ENCODE measurements around the gene TOP3B. TPM values are rescaled to one million over a fixed set of nuclear protein-coding genes. Genes with fewer than 3 reads are reported as not detected.

TOP3B gene
- total and polyA plus RNA-seq, 9 of the 15 experiments (the other 6 are each of a cell fraction or from before 2014, with no cell fraction given), result 3.0 to 188 (median 112) TPM

DNA sequence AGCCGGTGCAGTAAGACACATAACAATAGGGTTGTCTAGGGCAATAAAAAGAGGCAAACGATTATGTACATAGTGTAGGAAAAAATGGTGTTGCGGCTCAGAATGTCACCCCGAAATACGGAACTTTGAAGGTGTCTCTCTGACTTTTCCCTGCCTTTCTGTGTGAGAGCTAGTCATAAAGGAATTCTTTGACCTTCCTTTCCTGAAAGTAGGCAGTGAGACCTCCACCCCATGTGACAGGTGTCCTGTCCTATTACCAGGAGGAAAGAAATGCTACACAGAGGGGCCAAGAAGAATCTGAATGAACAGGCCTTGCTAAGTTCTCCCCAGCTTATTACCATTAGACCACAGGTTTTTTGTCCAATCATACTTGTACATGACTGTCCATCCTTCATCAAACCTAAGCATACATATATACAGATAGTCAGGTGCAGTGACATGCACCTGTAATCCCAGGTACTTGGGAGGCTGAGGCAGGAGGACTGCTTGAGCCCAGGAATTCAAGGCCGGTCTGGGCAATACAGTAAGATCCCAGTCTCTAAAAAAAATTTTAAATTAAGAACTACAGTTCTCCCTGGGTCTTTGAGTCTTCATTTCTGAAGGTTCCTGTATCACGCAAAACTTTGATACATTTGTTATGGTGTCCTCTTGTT, 16.1 kb upstream of the TOP3B start (continued):
- TF ChIP-seq, protein P1, sequence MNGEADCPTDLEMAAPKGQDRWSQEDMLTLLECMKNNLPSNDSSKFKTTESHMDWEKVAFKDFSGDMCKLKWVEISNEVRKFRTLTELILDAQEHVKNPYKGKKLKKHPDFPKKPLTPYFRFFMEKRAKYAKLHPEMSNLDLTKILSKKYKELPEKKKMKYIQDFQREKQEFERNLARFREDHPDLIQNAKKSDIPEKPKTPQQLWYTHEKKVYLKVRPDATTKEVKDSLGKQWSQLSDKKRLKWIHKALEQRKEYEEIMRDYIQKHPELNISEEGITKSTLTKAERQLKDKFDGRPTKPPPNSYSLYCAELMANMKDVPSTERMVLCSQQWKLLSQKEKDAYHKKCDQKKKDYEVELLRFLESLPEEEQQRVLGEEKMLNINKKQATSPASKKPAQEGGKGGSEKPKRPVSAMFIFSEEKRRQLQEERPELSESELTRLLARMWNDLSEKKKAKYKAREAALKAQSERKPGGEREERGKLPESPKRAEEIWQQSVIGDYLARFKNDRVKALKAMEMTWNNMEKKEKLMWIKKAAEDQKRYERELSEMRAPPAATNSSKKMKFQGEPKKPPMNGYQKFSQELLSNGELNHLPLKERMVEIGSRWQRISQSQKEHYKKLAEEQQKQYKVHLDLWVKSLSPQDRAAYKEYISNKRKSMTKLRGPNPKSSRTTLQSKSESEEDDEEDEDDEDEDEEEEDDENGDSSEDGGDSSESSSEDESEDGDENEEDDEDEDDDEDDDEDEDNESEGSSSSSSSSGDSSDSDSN (IDR thresholded peaks at IDR 0.05; ENCODE audit: borderline replicate concordance in 1 of 2, low read depth in 2 of 2, low read length in 2 of 2), result no peak
- TF ChIP-seq COPS2 (conservative IDR thresholded peaks at IDR 0.05) (no peak), FUS (optimal IDR thresholded peaks at IDR 0.05; ENCODE audit: low read depth, low read length) (no peak), KLF16 (IDR thresholded peaks at IDR 0.05) (no peak), TAF15 (IDR thresholded peaks at IDR 0.05; ENCODE audit: low read depth, low read length) (no peak), SAFB (IDR thresholded peaks at IDR 0.05; ENCODE audit: borderline replicate concordance, low read depth, low read length) (no peak), ETS2 (tag; IDR thresholded peaks at IDR 0.05; ENCODE audit: borderline replicate concordance, poor library complexity, severe bottlenecking) (no peak), RBM25 (IDR thresholded peaks at IDR 0.05; ENCODE audit: low read depth, low read length, severe bottlenecking) (peak; percentile 38), ZNF212 (CRISPR knock-in tag; IDR thresholded peaks at IDR 0.05) (no peak)
- TF ChIP-seq, protein P2, sequence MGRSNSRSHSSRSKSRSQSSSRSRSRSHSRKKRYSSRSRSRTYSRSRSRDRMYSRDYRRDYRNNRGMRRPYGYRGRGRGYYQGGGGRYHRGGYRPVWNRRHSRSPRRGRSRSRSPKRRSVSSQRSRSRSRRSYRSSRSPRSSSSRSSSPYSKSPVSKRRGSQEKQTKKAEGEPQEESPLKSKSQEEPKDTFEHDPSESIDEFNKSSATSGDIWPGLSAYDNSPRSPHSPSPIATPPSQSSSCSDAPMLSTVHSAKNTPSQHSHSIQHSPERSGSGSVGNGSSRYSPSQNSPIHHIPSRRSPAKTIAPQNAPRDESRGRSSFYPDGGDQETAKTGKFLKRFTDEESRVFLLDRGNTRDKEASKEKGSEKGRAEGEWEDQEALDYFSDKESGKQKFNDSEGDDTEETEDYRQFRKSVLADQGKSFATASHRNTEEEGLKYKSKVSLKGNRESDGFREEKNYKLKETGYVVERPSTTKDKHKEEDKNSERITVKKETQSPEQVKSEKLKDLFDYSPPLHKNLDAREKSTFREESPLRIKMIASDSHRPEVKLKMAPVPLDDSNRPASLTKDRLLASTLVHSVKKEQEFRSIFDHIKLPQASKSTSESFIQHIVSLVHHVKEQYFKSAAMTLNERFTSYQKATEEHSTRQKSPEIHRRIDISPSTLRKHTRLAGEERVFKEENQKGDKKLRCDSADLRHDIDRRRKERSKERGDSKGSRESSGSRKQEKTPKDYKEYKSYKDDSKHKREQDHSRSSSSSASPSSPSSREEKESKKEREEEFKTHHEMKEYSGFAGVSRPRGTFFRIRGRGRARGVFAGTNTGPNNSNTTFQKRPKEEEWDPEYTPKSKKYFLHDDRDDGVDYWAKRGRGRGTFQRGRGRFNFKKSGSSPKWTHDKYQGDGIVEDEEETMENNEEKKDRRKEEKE (IDR thresholded peaks at IDR 0.05; ENCODE audit: borderline replicate concordance in 1 of 2, control insufficient read depth in 1 of 2, low read depth in 2 of 2, low read length in 1 of 2), result no peak
- TF ChIP-seq, protein P3, sequence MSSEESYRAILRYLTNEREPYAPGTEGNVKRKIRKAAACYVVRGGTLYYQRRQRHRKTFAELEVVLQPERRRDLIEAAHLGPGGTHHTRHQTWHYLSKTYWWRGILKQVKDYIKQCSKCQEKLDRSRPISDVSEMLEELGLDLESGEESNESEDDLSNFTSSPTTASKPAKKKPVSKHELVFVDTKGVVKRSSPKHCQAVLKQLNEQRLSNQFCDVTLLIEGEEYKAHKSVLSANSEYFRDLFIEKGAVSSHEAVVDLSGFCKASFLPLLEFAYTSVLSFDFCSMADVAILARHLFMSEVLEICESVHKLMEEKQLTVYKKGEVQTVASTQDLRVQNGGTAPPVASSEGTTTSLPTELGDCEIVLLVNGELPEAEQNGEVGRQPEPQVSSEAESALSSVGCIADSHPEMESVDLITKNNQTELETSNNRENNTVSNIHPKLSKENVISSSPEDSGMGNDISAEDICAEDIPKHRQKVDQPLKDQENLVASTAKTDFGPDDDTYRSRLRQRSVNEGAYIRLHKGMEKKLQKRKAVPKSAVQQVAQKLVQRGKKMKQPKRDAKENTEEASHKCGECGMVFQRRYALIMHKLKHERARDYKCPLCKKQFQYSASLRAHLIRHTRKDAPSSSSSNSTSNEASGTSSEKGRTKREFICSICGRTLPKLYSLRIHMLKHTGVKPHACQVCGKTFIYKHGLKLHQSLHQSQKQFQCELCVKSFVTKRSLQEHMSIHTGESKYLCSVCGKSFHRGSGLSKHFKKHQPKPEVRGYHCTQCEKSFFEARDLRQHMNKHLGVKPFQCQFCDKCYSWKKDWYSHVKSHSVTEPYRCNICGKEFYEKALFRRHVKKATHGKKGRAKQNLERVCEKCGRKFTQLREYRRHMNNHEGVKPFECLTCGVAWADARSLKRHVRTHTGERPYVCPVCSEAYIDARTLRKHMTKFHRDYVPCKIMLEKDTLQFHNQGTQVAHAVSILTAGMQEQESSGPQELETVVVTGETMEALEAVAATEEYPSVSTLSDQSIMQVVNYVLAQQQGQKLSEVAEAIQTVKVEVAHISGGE (CRISPR knock-in tag; IDR thresholded peaks at IDR 0.05), result no peak
- TF ChIP-seq, protein P4, sequence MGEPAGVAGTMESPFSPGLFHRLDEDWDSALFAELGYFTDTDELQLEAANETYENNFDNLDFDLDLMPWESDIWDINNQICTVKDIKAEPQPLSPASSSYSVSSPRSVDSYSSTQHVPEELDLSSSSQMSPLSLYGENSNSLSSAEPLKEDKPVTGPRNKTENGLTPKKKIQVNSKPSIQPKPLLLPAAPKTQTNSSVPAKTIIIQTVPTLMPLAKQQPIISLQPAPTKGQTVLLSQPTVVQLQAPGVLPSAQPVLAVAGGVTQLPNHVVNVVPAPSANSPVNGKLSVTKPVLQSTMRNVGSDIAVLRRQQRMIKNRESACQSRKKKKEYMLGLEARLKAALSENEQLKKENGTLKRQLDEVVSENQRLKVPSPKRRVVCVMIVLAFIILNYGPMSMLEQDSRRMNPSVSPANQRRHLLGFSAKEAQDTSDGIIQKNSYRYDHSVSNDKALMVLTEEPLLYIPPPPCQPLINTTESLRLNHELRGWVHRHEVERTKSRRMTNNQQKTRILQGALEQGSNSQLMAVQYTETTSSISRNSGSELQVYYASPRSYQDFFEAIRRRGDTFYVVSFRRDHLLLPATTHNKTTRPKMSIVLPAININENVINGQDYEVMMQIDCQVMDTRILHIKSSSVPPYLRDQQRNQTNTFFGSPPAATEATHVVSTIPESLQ (CRISPR knock-in tag; IDR thresholded peaks at IDR 0.05), result no peak
- TF ChIP-seq, protein P5, sequence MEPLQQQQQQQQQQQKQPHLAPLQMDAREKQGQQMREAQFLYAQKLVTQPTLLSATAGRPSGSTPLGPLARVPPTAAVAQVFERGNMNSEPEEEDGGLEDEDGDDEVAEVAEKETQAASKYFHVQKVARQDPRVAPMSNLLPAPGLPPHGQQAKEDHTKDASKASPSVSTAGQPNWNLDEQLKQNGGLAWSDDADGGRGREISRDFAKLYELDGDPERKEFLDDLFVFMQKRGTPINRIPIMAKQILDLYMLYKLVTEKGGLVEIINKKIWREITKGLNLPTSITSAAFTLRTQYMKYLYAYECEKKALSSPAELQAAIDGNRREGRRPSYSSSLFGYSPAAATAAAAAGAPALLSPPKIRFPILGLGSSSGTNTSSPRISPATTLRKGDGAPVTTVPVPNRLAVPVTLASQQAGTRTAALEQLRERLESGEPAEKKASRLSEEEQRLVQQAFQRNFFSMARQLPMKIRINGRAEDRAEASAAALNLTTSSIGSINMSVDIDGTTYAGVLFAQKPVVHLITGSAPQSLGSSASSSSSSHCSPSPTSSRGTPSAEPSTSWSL (CRISPR knock-in tag; IDR thresholded peaks at IDR 0.05; ENCODE audit: borderline replicate concordance), result no peak
